Mesangial cell (primary cell): ENCODE results near the gene KDM6B. TPM values are rescaled to one million over a fixed set of nuclear protein-coding genes. Genes with fewer than 3 reads are reported as not detected.

Source experiments
- total RNA-seq: library from RNA; depleted of rRNA; stranded (reverse); fragments of >200 nt; gene quantifications from 2 replicates; pipeline ENCODE4 v1.2.3, GENCODE V29; 2015

Gene KDM6B, protein sequence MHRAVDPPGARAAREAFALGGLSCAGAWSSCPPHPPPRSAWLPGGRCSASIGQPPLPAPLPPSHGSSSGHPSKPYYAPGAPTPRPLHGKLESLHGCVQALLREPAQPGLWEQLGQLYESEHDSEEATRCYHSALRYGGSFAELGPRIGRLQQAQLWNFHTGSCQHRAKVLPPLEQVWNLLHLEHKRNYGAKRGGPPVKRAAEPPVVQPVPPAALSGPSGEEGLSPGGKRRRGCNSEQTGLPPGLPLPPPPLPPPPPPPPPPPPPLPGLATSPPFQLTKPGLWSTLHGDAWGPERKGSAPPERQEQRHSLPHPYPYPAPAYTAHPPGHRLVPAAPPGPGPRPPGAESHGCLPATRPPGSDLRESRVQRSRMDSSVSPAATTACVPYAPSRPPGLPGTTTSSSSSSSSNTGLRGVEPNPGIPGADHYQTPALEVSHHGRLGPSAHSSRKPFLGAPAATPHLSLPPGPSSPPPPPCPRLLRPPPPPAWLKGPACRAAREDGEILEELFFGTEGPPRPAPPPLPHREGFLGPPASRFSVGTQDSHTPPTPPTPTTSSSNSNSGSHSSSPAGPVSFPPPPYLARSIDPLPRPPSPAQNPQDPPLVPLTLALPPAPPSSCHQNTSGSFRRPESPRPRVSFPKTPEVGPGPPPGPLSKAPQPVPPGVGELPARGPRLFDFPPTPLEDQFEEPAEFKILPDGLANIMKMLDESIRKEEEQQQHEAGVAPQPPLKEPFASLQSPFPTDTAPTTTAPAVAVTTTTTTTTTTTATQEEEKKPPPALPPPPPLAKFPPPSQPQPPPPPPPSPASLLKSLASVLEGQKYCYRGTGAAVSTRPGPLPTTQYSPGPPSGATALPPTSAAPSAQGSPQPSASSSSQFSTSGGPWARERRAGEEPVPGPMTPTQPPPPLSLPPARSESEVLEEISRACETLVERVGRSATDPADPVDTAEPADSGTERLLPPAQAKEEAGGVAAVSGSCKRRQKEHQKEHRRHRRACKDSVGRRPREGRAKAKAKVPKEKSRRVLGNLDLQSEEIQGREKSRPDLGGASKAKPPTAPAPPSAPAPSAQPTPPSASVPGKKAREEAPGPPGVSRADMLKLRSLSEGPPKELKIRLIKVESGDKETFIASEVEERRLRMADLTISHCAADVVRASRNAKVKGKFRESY (N-terminal part only)
- 4.1 and 12.0 TPM in 2 replicates for total RNA-seq

DNA sequence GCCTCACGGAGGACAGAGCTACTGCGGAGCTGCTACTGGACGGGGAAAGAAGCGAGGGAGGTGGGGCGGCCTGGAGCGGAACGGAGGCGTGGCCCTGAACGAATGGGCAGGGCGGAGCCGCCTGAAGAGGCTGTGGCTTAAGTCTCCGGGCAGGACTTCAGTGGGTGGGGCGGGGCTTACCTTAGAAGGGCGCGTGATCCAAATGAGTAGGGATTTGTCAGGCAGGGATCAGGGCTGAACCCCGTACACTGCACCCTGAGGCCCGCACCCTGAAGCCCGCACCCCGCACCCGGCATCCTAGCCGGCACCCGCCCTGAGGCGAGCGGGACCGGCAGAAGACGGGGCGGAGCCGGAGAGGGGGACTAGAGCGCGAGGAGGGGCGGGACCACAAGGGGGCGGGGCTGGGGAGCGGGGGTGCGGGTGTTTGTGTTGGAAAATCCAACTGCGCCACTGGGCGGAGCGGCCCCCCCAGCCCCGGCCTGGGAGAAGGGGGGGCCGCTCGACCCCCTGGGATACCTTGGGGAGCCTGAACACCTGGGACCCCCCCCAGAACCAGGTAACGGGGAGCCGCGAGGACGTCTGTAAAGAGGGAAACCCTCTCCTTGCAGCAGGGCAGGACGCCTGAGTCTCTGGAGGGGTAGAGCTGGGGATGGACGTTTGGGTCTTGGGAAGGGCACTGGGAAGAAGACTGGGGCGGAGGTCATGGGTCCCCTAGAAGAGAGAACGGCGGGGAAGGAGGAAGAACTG lies at the start of gene KDM6B:
KDM6B (plus strand) TSS at position 423 of the 747 bp plus-strand sequence. CDS start 11,338 bp downstream, outside the sequence.

DNA sequence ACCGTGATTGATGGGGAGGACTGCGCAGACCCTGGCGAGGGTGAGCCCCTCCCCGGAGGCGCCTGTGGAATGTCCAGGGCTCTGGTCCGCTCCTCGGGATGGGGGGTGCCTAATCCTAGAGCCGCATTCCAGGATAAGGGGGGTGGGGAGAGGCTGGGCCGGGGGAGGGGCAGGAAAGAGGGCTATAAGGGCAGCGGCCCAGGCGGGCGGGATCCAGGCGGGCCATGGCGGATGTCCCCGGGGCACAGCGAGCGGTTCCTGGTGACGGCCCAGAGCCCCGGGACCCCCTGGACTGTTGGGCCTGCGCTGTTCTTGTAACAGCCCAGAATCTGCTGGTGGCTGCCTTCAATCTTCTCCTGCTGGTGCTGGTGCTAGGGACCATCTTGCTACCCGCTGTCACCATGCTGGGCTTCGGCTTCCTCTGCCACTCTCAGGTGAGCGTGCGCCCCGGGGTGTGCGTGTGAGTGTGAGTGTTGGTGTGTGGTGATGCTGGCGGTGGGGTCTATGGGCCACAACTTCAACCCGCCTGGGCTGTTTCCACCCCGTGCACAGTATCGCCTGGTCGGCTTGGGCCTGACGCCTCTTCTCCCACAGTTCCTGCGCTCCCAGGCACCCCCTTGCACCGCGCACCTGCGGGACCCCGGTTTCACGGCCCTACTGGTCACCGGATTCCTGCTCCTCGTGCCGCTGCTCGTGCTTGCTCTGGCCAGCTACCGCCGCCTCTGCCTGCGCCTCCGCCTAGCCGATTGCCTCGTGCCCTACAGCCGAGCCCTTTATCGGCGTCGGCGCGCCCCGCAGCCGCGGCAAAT lies 21.0 kb downstream of the KDM6B start, which contains the start of gene TMEM88:
TMEM88 (plus strand) TSS at position 216 of the 809 bp plus-strand sequence; CDS start at position 225, 9 bp downstream.

DNA sequence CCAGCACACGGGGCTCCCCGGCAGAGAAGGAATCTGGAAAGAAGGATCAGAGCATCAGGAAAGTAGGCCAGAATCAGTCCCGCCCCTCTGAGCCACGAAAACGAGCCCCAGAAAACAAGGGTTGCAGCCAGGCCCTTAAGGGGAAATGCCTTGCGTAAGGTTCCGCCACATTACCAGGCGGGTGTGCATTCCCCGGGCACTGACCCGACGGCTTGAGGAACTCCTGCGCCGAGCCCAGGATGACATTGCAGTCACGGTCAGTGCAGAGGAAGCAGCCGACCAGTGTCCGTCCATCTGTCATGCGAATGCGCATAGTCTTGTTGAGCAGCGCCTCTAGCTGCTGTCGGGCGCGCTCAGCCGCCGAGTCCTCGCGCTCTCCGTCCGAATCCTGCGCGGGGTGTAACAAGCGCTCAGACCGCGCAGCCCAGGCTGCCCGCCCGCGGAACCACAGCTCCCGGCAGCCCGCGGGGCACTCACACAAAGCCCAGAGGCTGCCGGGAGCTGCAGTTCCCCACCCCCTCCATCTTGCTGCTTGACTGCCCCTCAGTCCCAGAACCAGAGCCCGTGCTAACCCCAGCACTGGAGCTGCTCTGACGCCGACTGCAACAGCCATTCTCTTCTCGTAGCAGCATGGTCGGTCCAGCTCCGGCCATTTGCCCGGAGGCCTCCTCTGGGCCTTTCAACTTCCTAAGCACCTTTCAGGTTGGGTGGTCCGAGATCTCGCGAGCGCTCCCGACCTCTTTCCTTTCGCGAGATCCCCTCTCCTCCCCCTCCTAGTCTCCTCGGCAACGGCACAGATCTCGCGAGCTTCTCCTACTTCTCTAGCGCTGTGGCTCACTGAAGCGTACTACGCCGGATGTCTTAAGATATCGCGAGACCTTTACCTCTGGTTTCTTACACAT lies 23.0 kb downstream of the KDM6B start, which contains the start of gene NAA38:
NAA38 (minus strand) TSS at position 749 of the 902 bp plus-strand sequence; CDS start at position 653, 96 bp downstream.

DNA sequence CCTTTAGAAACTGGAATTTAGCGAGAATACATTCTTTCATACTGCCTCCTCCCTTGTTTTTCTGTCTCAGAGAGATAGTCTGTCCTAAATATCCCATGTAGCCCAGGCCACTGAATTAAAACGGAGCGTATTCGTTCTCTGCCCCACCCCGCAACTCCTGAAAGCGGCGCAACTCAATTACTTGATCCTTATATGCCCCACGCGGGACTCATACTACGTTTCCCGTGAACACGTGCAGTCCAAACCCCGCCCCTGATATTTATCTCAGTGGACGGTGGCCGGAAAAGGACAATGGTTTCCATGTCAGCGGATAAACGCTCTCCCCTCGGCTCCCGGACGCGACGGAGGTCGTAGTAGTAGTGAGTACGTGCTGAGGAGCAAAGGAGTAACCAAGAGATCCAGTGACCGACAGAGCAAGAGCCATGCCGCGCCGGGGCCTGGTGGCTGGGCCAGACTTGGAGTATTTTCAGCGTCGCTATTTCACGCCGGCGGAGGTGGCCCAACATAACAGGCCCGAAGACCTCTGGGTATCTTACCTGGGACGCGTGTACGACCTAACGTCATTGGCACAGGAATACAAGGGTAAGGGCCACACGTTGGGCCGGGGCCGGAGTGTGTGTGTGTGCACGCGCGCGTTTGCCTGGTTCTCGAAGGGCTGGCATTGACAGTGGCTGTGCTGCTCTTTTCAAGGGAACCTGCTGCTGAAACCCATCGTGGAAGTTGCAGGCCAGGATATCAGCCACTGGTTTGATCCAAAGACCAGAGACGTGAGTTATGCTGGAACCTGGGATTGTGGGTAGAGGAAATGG lies 23.9 kb downstream of the KDM6B start, which contains the start of gene CYB5D1:
CYB5D1 (plus strand) TSS at position 291 of the 809 bp plus-strand sequence; CDS start at position 423, 132 bp downstream.

Other genes starting within 250 kb of the KDM6B start
- gene SOX15, start 244.1 kb upstream of the KDM6B start, total RNA-seq, result 0.98 and 4.3 TPM in 2 replicates
- 41.2 and 42.3 TPM in 2 replicates for gene FXR2, start 219.3 kb upstream of the KDM6B start, total RNA-seq
- 28.4 and 40.6 TPM in 2 replicates for gene SAT2, start 206.4 kb upstream of the KDM6B start, total RNA-seq
- gene SHBG, start 204.1 kb upstream of the KDM6B start, total RNA-seq, result 0.89 TPM in 1 of 2 replicates, not detected in the other
- gene ATP1B2, start 183.3 kb upstream of the KDM6B start, total RNA-seq, result 0.13 TPM in 1 of 2 replicates, not detected in the other
- 66.6 and 70.0 TPM in 2 replicates for gene TP53, start 146.7 kb upstream of the KDM6B start, total RNA-seq
- gene WRAP53, start 145.7 kb upstream of the KDM6B start, total RNA-seq, result 11.2 and 36.3 TPM in 2 replicates
- gene EFNB3, start 129.0 kb upstream of the KDM6B start, total RNA-seq, result 0.81 and 3.8 TPM in 2 replicates
- gene DNAH2, start 116.5 kb upstream of the KDM6B start, total RNA-seq, result under 0.01 and 0.16 TPM in 2 replicates
- gene TMEM88, start 20.8 kb downstream of the KDM6B start, total RNA-seq, result 2.4 TPM in 2 replicates
- 90.0 and 123 TPM in 2 replicates for gene NAA38, start 23.3 kb downstream of the KDM6B start, total RNA-seq
- 4.4 and 4.6 TPM in 2 replicates for gene CYB5D1, start 23.8 kb downstream of the KDM6B start, total RNA-seq
- gene CHD3, start 54.6 kb downstream of the KDM6B start, total RNA-seq, result 59.3 and 106 TPM in 2 replicates
- 0.33 and 2.4 TPM in 2 replicates for gene RNF227, start 82.1 kb downstream of the KDM6B start, total RNA-seq
- 0.16 and 0.63 TPM in 2 replicates for gene KCNAB3, start 95.6 kb downstream of the KDM6B start, total RNA-seq
- gene TRAPPC1, start 97.7 kb downstream of the KDM6B start, total RNA-seq, result 87.2 and 97.5 TPM in 2 replicates
- gene CNTROB, start 98.0 kb downstream of the KDM6B start, total RNA-seq, result 17.6 and 24.8 TPM in 2 replicates
- gene GUCY2D, start 168.4 kb downstream of the KDM6B start, total RNA-seq, result not detected in 2 replicates
- gene ALOX15B, start 204.8 kb downstream of the KDM6B start, total RNA-seq, result under 0.01 TPM in 2 replicates